ENCODE results near the gene CCNQ. TPM values are rescaled to one million over a fixed set of nuclear protein-coding genes. Genes with fewer than 3 reads are reported as not detected.

Gene CCNQ
- total RNA-seq, 1 experiment from 2014 or later, result 32.4 TPM

DNA sequence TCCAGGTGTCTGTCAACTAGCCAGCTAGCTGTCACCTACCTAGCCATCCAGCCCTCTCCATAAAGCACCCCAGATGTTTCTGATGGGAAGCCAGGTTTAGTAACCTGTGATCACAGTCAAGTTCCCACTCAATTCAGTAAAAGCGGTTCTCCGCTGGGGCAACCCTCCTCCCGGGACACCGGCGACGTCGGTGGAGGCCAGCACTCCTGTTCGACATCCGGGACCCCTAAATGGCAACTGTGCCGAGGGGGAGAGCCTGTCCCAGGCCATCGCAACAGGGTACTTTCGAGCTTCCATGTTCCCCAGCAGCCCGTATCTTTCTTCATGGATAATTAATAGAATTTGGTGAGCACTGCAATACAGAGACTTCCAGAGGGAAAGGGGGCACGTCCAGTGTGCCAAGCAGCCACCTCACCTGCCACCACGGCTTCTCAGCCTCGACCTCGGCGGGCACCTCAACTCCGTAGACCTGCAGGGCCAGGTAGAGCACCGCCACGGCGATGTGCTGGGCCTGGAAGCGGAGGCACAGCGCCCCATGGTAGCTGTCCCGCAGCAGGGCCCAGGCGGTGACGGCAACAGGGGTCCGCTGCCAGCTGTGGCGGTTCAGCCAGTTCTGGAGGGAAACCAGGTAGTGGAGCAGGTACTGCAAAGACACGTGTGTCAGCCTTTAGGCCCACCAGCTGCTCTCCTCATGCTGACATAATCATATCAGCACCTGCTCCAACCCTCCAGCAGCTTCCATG, 6.7 kb downstream of the CCNQ start:
- no peak for DNase-seq (ENCODE audit: low spot score)
- Histone ChIP-seq H3K27ac (ENCODE audit: low read depth, low read length, poor library complexity, severe bottlenecking) (no peak overlapping the region), H3K36me3 (ENCODE audit: insufficient read depth, low read length, poor library complexity, severe bottlenecking) (peaks cover 3% of the 10 kb centered on the region), H3K27me3 (replicated peaks; ENCODE audit: insufficient read depth, low read depth, low read length, poor library complexity) (no peaks in the 10 kb centered on the region), H3K4me3 (ENCODE audit: low read depth, low read length, poor library complexity, severe bottlenecking) (no peak overlapping the region), H3K4me1 (ENCODE audit: insufficient read depth, low read length, poor library complexity, severe bottlenecking) (no peaks in the 10 kb centered on the region), H3K9me3 (ENCODE audit: low read depth, low read length, poor library complexity, severe bottlenecking) (no peaks in the 10 kb centered on the region)
- no TSS peak for BruUV-seq (replicated peaks)
- ChIA-PET CTCF (no interaction called here), POLR2A (ENCODE audit: low non-redundant PET) (no interaction called here)
- intact Hi-C loops (cut with micrococcal nuclease; ENCODE audit: unreplicated experiment), result no loop called here
- TF ChIP-seq, protein P1, sequence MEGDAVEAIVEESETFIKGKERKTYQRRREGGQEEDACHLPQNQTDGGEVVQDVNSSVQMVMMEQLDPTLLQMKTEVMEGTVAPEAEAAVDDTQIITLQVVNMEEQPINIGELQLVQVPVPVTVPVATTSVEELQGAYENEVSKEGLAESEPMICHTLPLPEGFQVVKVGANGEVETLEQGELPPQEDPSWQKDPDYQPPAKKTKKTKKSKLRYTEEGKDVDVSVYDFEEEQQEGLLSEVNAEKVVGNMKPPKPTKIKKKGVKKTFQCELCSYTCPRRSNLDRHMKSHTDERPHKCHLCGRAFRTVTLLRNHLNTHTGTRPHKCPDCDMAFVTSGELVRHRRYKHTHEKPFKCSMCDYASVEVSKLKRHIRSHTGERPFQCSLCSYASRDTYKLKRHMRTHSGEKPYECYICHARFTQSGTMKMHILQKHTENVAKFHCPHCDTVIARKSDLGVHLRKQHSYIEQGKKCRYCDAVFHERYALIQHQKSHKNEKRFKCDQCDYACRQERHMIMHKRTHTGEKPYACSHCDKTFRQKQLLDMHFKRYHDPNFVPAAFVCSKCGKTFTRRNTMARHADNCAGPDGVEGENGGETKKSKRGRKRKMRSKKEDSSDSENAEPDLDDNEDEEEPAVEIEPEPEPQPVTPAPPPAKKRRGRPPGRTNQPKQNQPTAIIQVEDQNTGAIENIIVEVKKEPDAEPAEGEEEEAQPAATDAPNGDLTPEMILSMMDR (conservative IDR thresholded peaks at IDR 0.05; ENCODE audit: low read depth, low read length), result no peak
- TF ChIP-seq EZH2 (IDR thresholded peaks at IDR 0.05; ENCODE audit: borderline replicate concordance, low read depth, low read length, poor library complexity, severe bottlenecking), result no peak

DNA sequence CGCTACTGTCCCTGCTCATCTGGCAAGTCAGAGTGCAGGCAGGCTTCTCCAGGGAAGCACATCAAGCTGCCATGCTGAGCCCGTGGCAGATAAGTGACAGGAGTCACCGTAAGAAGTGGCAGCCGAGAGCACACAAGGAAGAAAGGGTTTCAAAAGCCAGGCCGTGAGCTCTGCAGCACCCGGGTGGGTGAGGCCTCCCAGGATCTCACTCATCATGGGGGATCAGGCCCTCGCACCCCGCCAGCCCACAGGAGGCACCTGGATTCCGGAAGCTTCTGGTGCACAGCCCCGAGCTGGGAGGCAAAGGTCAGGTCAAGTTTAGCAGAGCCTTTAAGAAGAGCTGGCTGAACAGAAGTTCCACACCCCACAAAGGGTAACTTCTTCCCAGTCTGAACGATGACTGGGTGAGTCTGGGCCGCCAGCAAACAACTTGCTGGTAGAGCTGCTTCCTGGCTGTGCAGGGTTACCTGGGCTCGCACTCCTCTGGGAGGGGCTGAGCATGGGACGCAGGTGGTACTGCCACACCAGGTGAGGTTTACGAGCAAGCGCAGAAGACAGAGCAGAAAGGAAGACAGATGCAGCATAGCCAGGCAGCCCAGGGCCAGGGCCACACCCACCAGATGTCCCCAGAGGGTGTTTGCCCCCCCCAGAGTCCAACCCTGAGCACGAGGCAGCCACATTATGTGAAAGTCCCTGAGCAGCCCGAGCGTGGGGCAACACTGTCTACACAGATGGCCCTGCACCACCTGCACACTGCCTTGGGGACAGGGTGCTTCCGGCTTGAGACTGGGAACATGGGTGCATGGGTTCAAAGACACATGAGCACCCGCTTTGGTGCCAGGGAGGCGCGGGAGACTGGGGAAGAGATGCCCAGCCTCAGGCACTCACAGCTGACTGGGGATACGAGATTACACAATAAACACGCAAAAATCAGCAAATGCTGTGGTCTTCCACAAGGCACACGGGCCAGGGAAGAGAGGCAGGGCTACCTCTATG, 7.7 kb downstream of the CCNQ start:
- DNase-seq (ENCODE audit: low spot score), result no peak
- no TSS peak for BruUV-seq (replicated peaks)
- no peak for TF ChIP-seq EZH2 (IDR thresholded peaks at IDR 0.05; ENCODE audit: borderline replicate concordance, low read depth, low read length, poor library complexity, severe bottlenecking)
- TF ChIP-seq, protein P1 (conservative IDR thresholded peaks at IDR 0.05; ENCODE audit: low read depth, low read length), result no peak
- Histone ChIP-seq H3K36me3 (ENCODE audit: insufficient read depth, low read length, poor library complexity, severe bottlenecking) (peaks cover 3% of the 10 kb centered on the region), H3K4me1 (ENCODE audit: insufficient read depth, low read length, poor library complexity, severe bottlenecking) (no peaks in the 10 kb centered on the region), H3K9me3 (ENCODE audit: low read depth, low read length, poor library complexity, severe bottlenecking) (no peaks in the 10 kb centered on the region), H3K27me3 (replicated peaks; ENCODE audit: insufficient read depth, low read depth, low read length, poor library complexity) (no peaks in the 10 kb centered on the region), H3K27ac (ENCODE audit: low read depth, low read length, poor library complexity, severe bottlenecking) (no peak overlapping the region), H3K4me3 (ENCODE audit: low read depth, low read length, poor library complexity, severe bottlenecking) (no peak overlapping the region)
- ChIA-PET POLR2A (ENCODE audit: low non-redundant PET) (no interaction called here), CTCF (no interaction called here)
- intact Hi-C loops (cut with micrococcal nuclease; ENCODE audit: unreplicated experiment), result no loop called here

DNA sequence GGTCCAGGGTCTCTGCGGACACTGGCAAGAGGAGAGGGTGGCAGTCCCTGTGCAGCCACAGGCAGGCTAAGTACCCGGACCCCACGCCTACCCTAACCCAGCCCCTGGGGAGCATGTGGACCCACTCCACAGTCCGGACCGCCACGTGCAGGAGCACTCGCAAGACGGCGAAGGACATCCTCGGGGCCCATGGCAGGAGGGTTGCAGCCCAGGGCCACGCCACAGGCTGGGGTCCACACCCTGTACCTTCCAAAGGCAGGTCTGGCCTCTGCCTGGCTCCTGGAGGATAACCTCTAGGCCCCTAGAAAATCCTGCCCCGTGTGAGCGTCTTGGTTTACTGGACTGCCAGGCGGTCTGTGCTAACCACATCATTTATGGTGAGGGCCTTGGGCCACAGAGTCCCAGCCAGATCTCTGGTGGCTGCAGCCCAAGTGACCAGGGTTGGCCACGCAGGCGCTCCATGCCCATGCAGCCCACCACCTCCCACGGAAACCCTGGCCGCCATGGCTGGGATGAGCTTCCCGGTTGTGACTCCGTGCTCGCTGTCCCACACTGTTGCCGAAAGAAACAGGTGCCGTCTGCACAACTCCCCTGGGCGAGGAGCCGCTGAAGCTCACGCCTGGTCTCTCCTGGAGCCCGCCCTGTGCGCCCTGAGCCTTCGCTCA, 10.0 kb downstream of the CCNQ start:
- no peak for DNase-seq (ENCODE audit: low spot score)
- TF ChIP-seq, protein P1 (conservative IDR thresholded peaks at IDR 0.05; ENCODE audit: low read depth, low read length), result no peak
- TF ChIP-seq EZH2 (IDR thresholded peaks at IDR 0.05; ENCODE audit: borderline replicate concordance, low read depth, low read length, poor library complexity, severe bottlenecking), result no peak
- Histone ChIP-seq H3K27me3 (replicated peaks; ENCODE audit: insufficient read depth, low read depth, low read length, poor library complexity) (no peaks in the 10 kb centered on the region), H3K36me3 (ENCODE audit: insufficient read depth, low read length, poor library complexity, severe bottlenecking) (no peaks in the 10 kb centered on the region), H3K9me3 (ENCODE audit: low read depth, low read length, poor library complexity, severe bottlenecking) (no peaks in the 10 kb centered on the region), H3K4me3 (ENCODE audit: low read depth, low read length, poor library complexity, severe bottlenecking) (no peak overlapping the region), H3K4me1 (ENCODE audit: insufficient read depth, low read length, poor library complexity, severe bottlenecking) (no peaks in the 10 kb centered on the region), H3K27ac (ENCODE audit: low read depth, low read length, poor library complexity, severe bottlenecking) (no peak overlapping the region)
- intact Hi-C loops (cut with micrococcal nuclease; ENCODE audit: unreplicated experiment), result no loop called here
- CTCF ChIA-PET, result no interaction called here
- BruUV-seq (replicated peaks), result no TSS peak
- POLR2A ChIA-PET (ENCODE audit: low non-redundant PET), result no interaction called here

All from A673 (cell line).